ENCODE results near the gene FOXA2.

GRCh38 chr20:22616551-22616950 is 32.2 kb upstream of the FOXA2 start:
- TF ChIP-seq EZH2 (IDR thresholded peaks at IDR 0.05; ENCODE audit: insufficient read depth, poor library complexity, severe bottlenecking) (no peak), EZH2phosphoT487 (IDR thresholded peaks at IDR 0.05; ENCODE audit: insufficient read depth, low read depth) (no peak)
